HepG2 (cell line): ENCODE data around the gene SEPHS1. TPM values are rescaled to one million over a fixed set of nuclear protein-coding genes. Genes with fewer than 3 reads are reported as not detected.

ENCODE experiments used
- ATAC-seq: fragments of 200-7000 bp; cut with Tn5 transposase; 3 replicates; pipeline ENCODE4 v1.9.1; 2020; ENCODE audit warnings: mild to moderate bottlenecking, moderate library complexity
- BruUV-seq: library from RNA; stranded (reverse); fragments of 400-500 nt; replicated peaks from 2 replicates; lab custom pipeline; 2021; lab: Mats Ljungman, UMichigan
- CTCF ChIA-PET: fragments of 300-600 bp; formaldehyde crosslinking; extraction: SDS; loops from one replicate; lab custom pipeline; 2021; ENCODE audit warnings: low total read pairs, inconsistent platforms, low intra/inter-chr PET ratio; lab: Yijun Ruan, JAX
- POLR2A ChIA-PET: fragments of 350-600 bp; sonication (Branson Sonifier 250); formaldehyde crosslinking; loops from one replicate; lab custom pipeline; 2020; ENCODE audit warnings: antibody characterized with exemption, inconsistent platforms; lab: Yijun Ruan, JAX
- DNase-seq: peaks from one replicate; pipeline ENCODE4 v3.0.0-alpha.2; 2015; ENCODE audit warnings: low spot score
- FAIRE-seq: peaks from 3 replicates; lab custom pipeline; 2011; peaks lifted over from hg19 to GRCh38; lab: Jason Lieb, UNC
- H2AFZ ChIP-seq: one replicate; pipeline ENCODE4 v1.6.1; 2011; ENCODE audit warnings: low read length, inconsistent platforms
- H3K27ac ChIP-seq: fragments of 300-600 bp; 3 replicates; pipeline ENCODE4 v1.8.0; 2011; ENCODE audit warnings: mixed run types, mild to moderate bottlenecking, mixed read lengths, low read length, inconsistent platforms; ENCODE audit not compliant: insufficient read depth; ENCODE audit errors: extremely low read length
- H3K27me3 ChIP-seq, 2 experiments: fragments of 200-600 bp in 1 of 2; 2 replicates in 1 of 2; 3 replicates in 1 of 2; pipeline versions ENCODE4 v1.6.0 to v1.8.0; 2011; ENCODE audit warnings: low read length in 2 of 2, mild to moderate bottlenecking in 2 of 2, moderate library complexity in 2 of 2, inconsistent platforms in 1 of 2; ENCODE audit not compliant: insufficient read depth in 2 of 2, control insufficient read depth in 1 of 2
- H3K36me3 ChIP-seq, 2 experiments: fragments of 200-600 bp in 1 of 2; replicated peaks in 1 of 2; 2 replicates in 1 of 2; 3 replicates in 1 of 2; pipeline versions ENCODE4 v1.5.1 to v1.8.0; 2011; ENCODE audit warnings: low read length in 2 of 2, inconsistent platforms in 1 of 2; ENCODE audit not compliant: insufficient read depth in 2 of 2, control insufficient read depth in 1 of 2
- H3K4me1 ChIP-seq: 2 replicates; pipeline ENCODE4 v1.5.1; 2012; ENCODE audit warnings: low read length, inconsistent platforms; ENCODE audit not compliant: insufficient read depth
- H3K4me2 ChIP-seq: 2 replicates; pipeline ENCODE4 v1.6.0; 2011; ENCODE audit warnings: low read depth, low read length, inconsistent platforms
- H3K4me3 ChIP-seq, 3 experiments: fragments of 200-600 bp in 1 of 3; sonication (generic), shearing (Covaris generic) in 1 of 3; replicated peaks in 1 of 3; 2 replicates each; pipeline ENCODE4 v1.5.1; 2011 to 2016; ENCODE audit warnings: low read length in 3 of 3, inconsistent platforms in 2 of 3, low read depth in 2 of 3, mild to moderate bottlenecking in 2 of 3, control low read depth in 1 of 3, mixed read lengths in 1 of 3; ENCODE audit not compliant: insufficient read depth in 1 of 3
- H3K79me2 ChIP-seq: one replicate; pipeline ENCODE4 v1.6.1; 2011; ENCODE audit warnings: low read length, inconsistent platforms; ENCODE audit not compliant: insufficient read depth
- H3K9ac ChIP-seq: 2 replicates; pipeline ENCODE4 v1.6.0; 2011; ENCODE audit warnings: mild to moderate bottlenecking, low read depth, low read length, inconsistent platforms; ENCODE audit not compliant: insufficient read depth
- H3K9me3 ChIP-seq: 2 replicates; pipeline ENCODE4 v1.5.1; 2012; ENCODE audit warnings: mild to moderate bottlenecking, low read length
- H4K20me1 ChIP-seq: 2 replicates; pipeline ENCODE4 v1.6.0; 2011; ENCODE audit warnings: inconsistent platforms, mild to moderate bottlenecking, low read length, moderate library complexity; ENCODE audit not compliant: insufficient read depth
- ATAD3A ChIP-seq: sonication (generic); formaldehyde crosslinking; IDR thresholded peaks from 2 replicates; pipeline ENCODE4 v1.4.0; 2020; ENCODE audit warnings: missing genetic modification reagents
- BHLHE40 ChIP-seq: IDR thresholded peaks from 2 replicates; pipeline ENCODE4 v1.6.1; 2011; ENCODE audit warnings: low read length, improper control_type of control experiment
- CBFB ChIP-seq: sonication (generic); formaldehyde crosslinking; IDR thresholded peaks from 2 replicates; pipeline ENCODE4 v1.4.0; 2020; ENCODE audit warnings: missing genetic modification reagents
- CEBPB ChIP-seq: IDR thresholded peaks from 2 replicates; pipeline ENCODE4 v1.6.1; 2011; ENCODE audit warnings: low read depth, low read length, improper control_type of control experiment, borderline replicate concordance
- CTCF ChIP-seq: sonication (generic); formaldehyde crosslinking; IDR thresholded peaks from 2 replicates; pipeline ENCODE4 v1.5.0; 2020; ENCODE audit warnings: mild to moderate bottlenecking, missing genetic modification reagents, moderate library complexity
- DRAP1 ChIP-seq: IDR thresholded peaks from 2 replicates; pipeline ENCODE4 v1.6.1; 2016; ENCODE audit warnings: missing genetic modification reagents, missing compliant biosample characterization
- ELF3 ChIP-seq: IDR thresholded peaks from 2 replicates; pipeline ENCODE4 v1.6.1; 2016; ENCODE audit warnings: missing genetic modification reagents, missing compliant biosample characterization
- HNRNPL ChIP-seq: fragments of 200-400 bp; formaldehyde crosslinking; IDR thresholded peaks from 2 replicates; pipeline ENCODE4 v1.6.1; 2017; ENCODE audit warnings: mild to moderate bottlenecking, low read depth, low read length
- KDM3A ChIP-seq: IDR thresholded peaks from 2 replicates; pipeline ENCODE4 v1.6.1; 2018; ENCODE audit warnings: low read depth, missing compliant biosample characterization
- KMT2B ChIP-seq: IDR thresholded peaks from 2 replicates; pipeline ENCODE4 v1.6.1; 2016; ENCODE audit warnings: missing genetic modification reagents, missing compliant biosample characterization
- PCBP2 ChIP-seq: fragments of 200-400 bp; formaldehyde crosslinking; optimal IDR thresholded peaks from 2 replicates; pipeline ENCODE3; 2018; ENCODE audit warnings: low read length, low read depth; ENCODE audit not compliant: poor library complexity, severe bottlenecking
- SOX5 ChIP-seq: IDR thresholded peaks from 2 replicates; pipeline ENCODE4 v1.6.1; 2016; ENCODE audit warnings: borderline replicate concordance
- SP1 ChIP-seq, 2 experiments: fragments of 450-650 bp in 1 of 2; sonication (generic) in 1 of 2; formaldehyde crosslinking in 1 of 2; IDR thresholded peaks; 2 replicates each; pipeline versions ENCODE4 v1.4.0 to v1.6.1; 2016 to 2020; ENCODE audit warnings: missing genetic modification reagents in 1 of 2
- SYNCRIP ChIP-seq: fragments of 200-400 bp; formaldehyde crosslinking; IDR thresholded peaks from 2 replicates; pipeline ENCODE4 v1.6.1; 2018; ENCODE audit warnings: mild to moderate bottlenecking, low read depth, low read length; ENCODE audit not compliant: insufficient read depth
- UBTF ChIP-seq: sonication (generic); formaldehyde crosslinking; IDR thresholded peaks from 2 replicates; pipeline ENCODE4 v1.4.0; 2020; ENCODE audit warnings: mild to moderate bottlenecking, missing genetic modification reagents
- WGBS: methylation state at CpG from one replicate; pipeline ENCODE4 v1.1.6; 2017; ENCODE audit warnings: low lambda C conversion rate; 5-methylcytosine and 5-hydroxymethylcytosine counted together
- in situ Hi-C: cut with HindIII; loops from 2 replicates; pipeline ENCODE4 v1.10.0; 2017; ENCODE audit warnings: low pct_unique_long_range_greater_than_20kb; ENCODE audit not compliant: extremely low pct_ligation_motif_present
- intact Hi-C: fragments of 100-400 bp; cut with micrococcal nuclease; formaldehyde crosslinking; loops from one replicate; pipeline ENCODE4 v1.10.0; 2022; ENCODE audit not compliant: unreplicated experiment
- polyA plus RNA-seq, 8 experiments: library from polyadenylated mRNA; depleted of rRNA in 3 of 8; stranded (reverse) in 7 of 8; unstranded in 1 of 8; fragments of >200 nt; fragmentation: Illumina TruSeq in 4 of 8; extraction: Trizol in 4 of 8; gene quantifications; 2 replicates each; pipeline versions ENCODE4 v1.2.1 to v1.2.3, GENCODE V29; 2011 to 2016; ENCODE audit warnings: low read depth in 4 of 8, missing spikeins in 1 of 8, mixed read lengths in 1 of 8; ENCODE audit not compliant: insufficient read depth in 1 of 8
- total RNA-seq, 5 experiments: library from RNA; depleted of rRNA; stranded (reverse); fragments of >200 nt; fragmentation: Illumina TruSeq; extraction: Trizol; gene quantifications; 2 replicates each; pipeline ENCODE4 v1.2.3, GENCODE V29; 2016; ENCODE audit warnings: low read depth in 1 of 5

SEPHS1 gene
- total and polyA plus RNA-seq, 2 of the 13 experiments (the other 11 are each of a cell fraction or from before 2014, with no cell fraction given), result 57.8 to 61.5 TPM

- TF ChIP-seq CEBPB, result peak; percentile 84
- TF ChIP-seq ELF3 (CRISPR knock-in tag), result peak; percentile 53
Observed at GRCh38 chr10:13396369-13396768, 48.3 kb upstream of the SEPHS1 start (continued).

- H3K4me2 ChIP-seq, result no peak overlapping the region
- H2AFZ ChIP-seq, result no peak overlapping the region
- H3K27ac ChIP-seq, result no peak overlapping the region
- no peaks in the 10 kb centered on the region for H4K20me1 ChIP-seq
- 79% methylated on average over 3 of the region's 3 CpGs for WGBS
- FAIRE-seq (no peak), ATAC-seq (no peak), DNase-seq (no peak)
- no peak overlapping the region for H3K9ac ChIP-seq
- no peaks in the 10 kb centered on the region for H3K79me2 ChIP-seq
- peaks cover 6% of the 10 kb centered on the region; the same call in 1 of the 2 replicates for H3K4me1 ChIP-seq
- BruUV-seq, result no TSS peak
- POLR2A ChIA-PET, result no interaction called here
- no peak overlapping the region for H3K4me3 ChIP-seq
- peaks cover 2 to 12% of the 10 kb centered on the region in 2 experiments; a peak in 3 of 5 replicates for H3K27me3 ChIP-seq
- TF ChIP-seq SP1 (IDR thresholded peaks at IDR 0.05), result no peak
- TF ChIP-seq SP1 (CRISPR knock-in tag; IDR thresholded peaks at IDR 0.05), result no peak
- no peak for TF ChIP-seq SYNCRIP
- no peak for TF ChIP-seq PCBP2
- TF ChIP-seq CTCF (CRISPR knock-in tag), result no peak
- TF ChIP-seq KMT2B (CRISPR knock-in tag), result no peak
- no peak for TF ChIP-seq CBFB (CRISPR knock-in tag)
- no peak for TF ChIP-seq HNRNPL
- no peak for TF ChIP-seq BHLHE40
- no peak for TF ChIP-seq SOX5 (CRISPR knock-in tag)
- no peak for TF ChIP-seq UBTF
- no peak for TF ChIP-seq DRAP1 (CRISPR knock-in tag)
- TF ChIP-seq ATAD3A, result no peak
- no peak for TF ChIP-seq KDM3A (CRISPR knock-in tag)
- TF ChIP-seq, all 625 proteins: peak for 0
- intact Hi-C loops (no loop called here), in situ Hi-C loops (no loop called here)
- H3K36me3 ChIP-seq, result no peaks in the 10 kb centered on the region
- H3K9me3 ChIP-seq, result no peaks in the 10 kb centered on the region
- CTCF ChIA-PET, result no interaction called here
Observed at GRCh38 chr10:13395540-13395939, 47.4 kb upstream of the SEPHS1 start.
